ENCODE data around the gene SENP7.
"Not testable (repeated sequence)": the region's sequence is repeated elsewhere in the genome, so short reads cannot be mapped to it uniquely, and the experiment has no call there.

The SENP7 gene

GRCh38 chr3:101377209-101377608, 135.8 kb downstream of the SENP7 start:
- DNase-seq, result no peak
- intact Hi-C loops (cut with DNase I), result no loop called here

GRCh38 chr3:101375586-101375985, 137.4 kb downstream of the SENP7 start:
- intact Hi-C loops (cut with DNase I), result no loop called here
- DNase-seq, result no peak

GRCh38 chr3:101362406-101362805, 150.6 kb downstream of the SENP7 start:
- intact Hi-C loops (cut with DNase I), result no loop called here
- DNase-seq, result no peak

- intact Hi-C loops (cut with DNase I), result no loop called here
- no peak for DNase-seq
These were observed 161.2 kb downstream of the SENP7 start for GRCh38 chr3:101351829-101352228.

- intact Hi-C loops (cut with DNase I), result no loop called here
These were observed 172.4 kb downstream of the SENP7 start for GRCh38 chr3:101340591-101340990.

GRCh38 chr3:101333883-101334282, 179.1 kb downstream of the SENP7 start:
- intact Hi-C loops (cut with DNase I), result no loop called here
- no peak for DNase-seq

More at GRCh38 chr3:101340591-101340990, 172.4 kb downstream of the SENP7 start:
- DNase-seq, result no peak

- no peak for DNase-seq
- intact Hi-C loops (cut with DNase I), result no loop called here
These were observed 183.9 kb downstream of the SENP7 start for GRCh38 chr3:101329016-101329673.

GRCh38 chr3:101325393-101326134, 187.4 kb downstream of the SENP7 start:
- DNase-seq, result no peak
- intact Hi-C loops (cut with DNase I), result no loop called here

GRCh38 chr3:101320475-101320874, 192.5 kb downstream of the SENP7 start, which contains the start of gene IMPG2:
Gene IMPG2 (minus strand): TSS chr3:101320575. CDS start chr3:101320372, 203 bp downstream.
- intact Hi-C loops (cut with DNase I), result no loop called here
- DNase-seq, result no peak

GRCh38 chr3:101319531-101319930, 193.5 kb downstream of the SENP7 start:
- DNase-seq, result no peak
- intact Hi-C loops (cut with DNase I), result no loop called here

GRCh38 chr3:101312545-101312944, 200.5 kb downstream of the SENP7 start:
- intact Hi-C loops (cut with DNase I), result no loop called here
- no peak for DNase-seq

GRCh38 chr3:101311676-101312075, 201.3 kb downstream of the SENP7 start:
- intact Hi-C loops (cut with DNase I), result no loop called here
- DNase-seq, result no peak

GRCh38 chr3:101310978-101311375, 202.0 kb downstream of the SENP7 start:
- no peak for DNase-seq
- intact Hi-C loops (cut with DNase I), result no loop called here

- intact Hi-C loops (cut with DNase I); DNase-seq: not testable (repeated sequence)
These were observed 204.8 kb downstream of the SENP7 start for GRCh38 chr3:101308147-101308772.

- intact Hi-C loops (cut with DNase I), result no loop called here
- DNase-seq, result no peak
These were observed 209.2 kb downstream of the SENP7 start for GRCh38 chr3:101303836-101304235.

GRCh38 chr3:101303089-101303731, 209.8 kb downstream of the SENP7 start:
- no peak for DNase-seq

GRCh38 chr3:101300073-101300472, 212.9 kb downstream of the SENP7 start:
- no peak for DNase-seq
- intact Hi-C loops (cut with DNase I), result no loop called here

More at GRCh38 chr3:101303089-101303731, 209.8 kb downstream of the SENP7 start:
- intact Hi-C loops (cut with DNase I), result no loop called here

GRCh38 chr3:101292027-101292426, 221.0 kb downstream of the SENP7 start:
- intact Hi-C loops (cut with DNase I), result no loop called here
- DNase-seq, result no peak

- intact Hi-C loops (cut with DNase I), result no loop called here
- DNase-seq, result no peak
These were observed 224.7 kb downstream of the SENP7 start for GRCh38 chr3:101288294-101288693.

GRCh38 chr3:101284757-101285156, 228.3 kb downstream of the SENP7 start:
- DNase-seq, result no peak
- intact Hi-C loops (cut with DNase I), result no loop called here
